NCI-H748 treated with DMSO at 0.1 percent for 48 hours (cell line): Measurements from ENCODE around the gene CRISP3.
"Not testable (repeated sequence)": the region's sequence is repeated elsewhere in the genome, so short reads cannot be mapped to it uniquely, and the experiment has no call there.

Experiments used
- DNase-seq: peaks from one replicate; lab custom pipeline; 2025; lab: John Stamatoyannopoulos, UW

CRISP3 gene

DNA sequence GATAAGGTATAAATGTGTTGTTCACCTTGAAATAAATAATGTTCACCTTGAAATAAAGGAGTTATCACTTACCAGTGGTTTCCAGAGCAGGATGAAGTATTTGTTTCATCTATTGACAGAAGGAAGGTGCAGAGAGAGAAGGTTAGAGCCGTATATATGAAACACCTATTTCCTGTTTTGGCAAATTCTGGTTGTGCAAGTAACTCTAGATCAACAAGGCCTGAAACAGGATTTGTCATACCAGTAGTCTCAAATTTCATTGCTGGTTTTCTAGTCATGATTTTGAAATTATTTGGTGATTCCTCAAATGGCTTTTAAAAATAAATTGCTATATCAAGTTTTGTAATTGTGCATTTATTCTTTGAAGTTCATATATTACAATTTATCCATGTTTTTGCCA lies at the start of gene CRISP3:
Gene CRISP3 (minus strand): TSS at position 130 of the 400 bp plus-strand sequence. CDS start 21 bp downstream, at position 109.
- peak; percentile 27 for DNase-seq

DNA sequence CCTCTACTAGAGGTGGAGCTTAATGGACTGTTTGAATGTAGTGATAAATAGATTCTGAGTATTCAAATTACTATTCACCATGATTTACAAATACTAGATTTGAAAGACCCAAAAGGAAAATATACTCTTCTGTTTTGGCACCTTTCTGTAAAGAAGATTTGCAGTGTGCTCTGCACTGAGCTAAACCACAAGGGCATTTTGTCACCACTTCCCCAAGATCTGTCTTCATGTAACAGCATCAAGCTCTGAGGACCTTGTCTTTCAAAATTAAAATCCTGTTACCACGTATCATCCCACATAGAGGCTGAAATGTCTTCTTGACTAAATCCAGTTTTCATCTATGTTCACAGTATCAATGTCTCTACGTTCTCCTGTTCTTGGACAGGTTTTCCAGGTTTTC lies 46.2 kb upstream of the CRISP3 start:
- DNase-seq: no peak

DNA sequence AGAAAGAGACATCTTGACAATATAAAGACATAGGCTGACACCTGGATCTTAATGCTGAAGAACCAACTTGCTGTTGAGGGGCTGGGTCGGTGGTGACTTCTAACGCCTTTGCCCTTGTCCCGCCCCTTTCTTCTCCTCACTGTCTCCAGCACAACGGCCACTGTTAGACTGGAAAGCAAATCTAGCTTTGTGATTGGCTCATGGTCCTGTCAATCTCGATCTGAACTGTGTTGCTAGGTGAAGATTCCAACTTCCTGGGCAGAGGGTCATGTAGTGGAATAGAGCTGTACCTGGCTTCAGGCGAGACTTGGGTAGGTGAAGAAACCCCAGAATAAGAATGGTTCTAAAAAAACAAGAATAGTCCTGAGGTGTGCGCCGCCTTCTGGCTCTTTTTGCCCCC lies 43.0 kb upstream of the CRISP3 start, which contains the start of gene PGK2:
Gene PGK2 (minus strand): TSS at position 110 of the 400 bp plus-strand sequence. CDS start 98 bp downstream, at position 12.
- DNase-seq: no peak

GRCh38 chr6:49784272-49784671 lies 40.1 kb upstream of the CRISP3 start:
- no peak for DNase-seq

GRCh38 chr6:49782725-49783124 lies 38.5 kb upstream of the CRISP3 start:
- DNase-seq: no peak

DNA sequence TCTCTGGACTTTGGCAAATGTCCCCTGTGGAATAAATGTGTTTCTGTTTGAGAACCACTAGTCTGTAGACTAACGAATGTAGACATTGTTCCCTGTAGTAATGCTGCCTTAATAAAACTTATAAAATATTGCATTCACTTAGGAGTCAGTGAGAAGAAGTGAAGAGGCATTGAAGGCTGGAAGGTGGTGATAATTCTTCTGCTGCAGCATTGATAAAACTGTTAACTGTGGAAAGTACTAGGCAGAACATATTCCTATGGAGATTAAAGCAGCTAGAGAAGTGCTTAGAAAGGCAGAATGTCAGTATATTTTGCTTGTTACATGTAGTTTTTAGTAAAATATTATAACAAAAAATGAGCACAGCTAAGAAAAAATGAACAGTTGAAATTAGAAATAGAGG lies 38.1 kb upstream of the CRISP3 start:
- no peak for DNase-seq

- DNase-seq: no peak
Observed at GRCh38 chr6:49776444-49776843, 32.3 kb upstream of the CRISP3 start.

DNA sequence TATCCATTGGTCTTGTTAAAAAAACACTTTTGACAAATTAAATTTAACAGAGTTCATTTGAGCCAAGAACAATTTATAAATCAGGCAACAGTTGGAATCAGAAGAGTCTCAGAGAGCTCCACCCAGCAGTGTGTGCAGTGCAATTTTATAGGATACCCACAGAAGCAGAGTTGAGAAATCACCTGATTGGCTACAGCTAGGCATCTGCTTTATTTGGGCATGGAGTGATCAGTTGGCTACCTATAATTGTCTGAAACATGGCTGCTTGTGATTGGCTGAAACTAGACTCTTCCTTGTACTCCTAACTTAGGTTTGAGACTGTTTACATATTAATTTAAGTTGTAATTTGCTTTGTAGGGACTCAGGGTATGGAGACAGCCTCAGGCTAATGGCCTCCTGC lies 30.9 kb upstream of the CRISP3 start:
- DNase-seq: no peak

GRCh38 chr6:49772285-49772684 lies 28.1 kb upstream of the CRISP3 start:
- no peak for DNase-seq

DNA sequence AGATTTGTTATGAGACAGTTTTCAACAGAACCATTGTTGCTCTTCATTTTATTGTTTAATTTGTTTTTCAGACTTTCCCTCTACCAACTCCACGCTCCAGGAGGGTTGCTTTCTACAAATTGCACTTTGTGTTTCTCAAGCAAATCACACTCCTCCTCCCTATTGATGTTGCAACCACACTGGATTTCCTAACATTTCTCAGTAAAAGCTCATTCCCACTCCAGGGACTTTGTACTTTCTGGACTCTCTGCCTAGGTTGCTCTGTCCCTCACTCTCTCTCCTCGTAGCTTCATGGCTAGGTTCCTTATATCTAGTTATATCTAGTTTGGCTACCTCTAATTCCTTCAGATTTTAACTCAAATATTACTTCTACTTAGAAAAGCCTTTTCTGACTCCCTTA lies 22.6 kb upstream of the CRISP3 start:
- DNase-seq: no peak

DNA sequence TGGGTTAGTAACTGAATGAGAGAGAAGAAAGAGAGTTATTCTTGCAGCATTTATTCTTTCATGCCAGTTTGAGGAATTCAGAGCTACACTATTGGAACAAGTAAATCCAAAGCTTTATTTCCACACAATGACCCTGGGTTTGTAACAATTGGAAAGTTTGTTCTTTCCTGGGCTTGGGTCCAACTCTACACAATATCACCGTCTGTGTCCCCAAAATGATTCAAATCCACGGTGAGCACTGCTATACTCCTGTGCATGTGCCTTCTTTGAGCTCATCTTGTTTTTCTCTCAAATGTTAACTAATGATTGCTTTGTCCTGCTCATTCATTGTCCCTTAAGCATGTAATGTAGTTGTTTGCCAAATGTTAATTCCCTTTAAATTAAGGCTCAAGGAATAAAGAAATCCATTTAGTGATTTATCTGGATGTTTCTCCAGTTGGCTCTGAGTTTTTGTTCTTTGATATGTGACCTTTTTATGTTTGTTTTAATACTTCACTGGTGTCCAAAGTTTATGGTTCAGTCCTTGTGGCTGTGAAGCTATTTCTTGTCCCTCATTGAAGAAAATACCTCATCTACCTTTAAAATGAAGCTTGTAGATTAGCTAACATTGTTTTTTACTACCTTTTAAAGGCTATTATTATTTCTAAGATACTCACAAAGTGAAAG lies 20.5 kb upstream of the CRISP3 start:
- no peak for DNase-seq

GRCh38 chr6:49743429-49743828 lies 759 bp downstream of the CRISP3 start:
- no peak for DNase-seq

DNA sequence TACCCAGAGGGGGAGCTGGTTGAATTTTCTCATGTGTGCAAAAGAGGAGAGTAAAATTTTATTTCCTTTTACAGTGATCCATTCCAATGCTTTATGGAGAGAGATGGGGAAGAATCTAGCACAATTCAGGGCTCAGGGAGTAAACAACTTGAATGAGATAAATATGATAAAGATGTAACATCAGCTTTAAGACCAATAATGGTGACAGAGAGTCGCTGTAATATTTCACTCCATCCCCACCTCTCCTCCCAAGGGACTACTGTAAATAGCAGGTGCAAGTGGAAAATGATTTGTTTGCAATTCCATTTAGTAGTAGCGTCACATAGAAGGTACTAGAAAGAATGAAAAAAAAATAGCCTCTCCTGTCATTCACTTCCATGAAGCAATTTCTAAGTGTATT lies 4.8 kb downstream of the CRISP3 start:
- DNase-seq: peak; percentile 89

DNA sequence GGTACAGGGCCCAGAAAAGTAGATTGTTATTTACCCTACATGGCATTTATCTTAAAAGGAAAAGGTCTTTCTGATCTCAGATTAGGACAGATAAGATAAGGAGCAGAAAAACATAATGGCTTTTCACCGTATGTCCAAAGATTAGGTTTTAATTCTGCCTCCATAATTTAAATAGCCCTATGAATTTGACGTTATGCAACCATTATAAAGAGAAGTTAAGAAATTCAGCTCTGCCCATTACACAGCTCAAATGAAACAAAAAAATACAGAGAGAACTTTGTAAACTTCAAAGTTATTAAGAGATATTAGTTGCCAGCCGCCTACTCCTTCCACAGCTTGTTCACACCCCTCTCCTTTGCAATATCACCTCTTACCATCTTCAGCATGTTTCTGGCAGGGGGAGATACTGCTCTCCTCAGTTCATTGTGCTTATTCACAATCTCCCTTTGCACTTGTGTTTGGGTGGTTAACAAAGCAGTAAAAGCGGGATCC lies 8.1 kb downstream of the CRISP3 start:
- no peak for DNase-seq

- no peak for DNase-seq
Observed at GRCh38 chr6:49733680-49734079, 10.5 kb downstream of the CRISP3 start.

- no peak for DNase-seq
Observed at GRCh38 chr6:49732781-49733180, 11.4 kb downstream of the CRISP3 start.

GRCh38 chr6:49730251-49730650 lies 13.9 kb downstream of the CRISP3 start:
- no peak for DNase-seq

DNA sequence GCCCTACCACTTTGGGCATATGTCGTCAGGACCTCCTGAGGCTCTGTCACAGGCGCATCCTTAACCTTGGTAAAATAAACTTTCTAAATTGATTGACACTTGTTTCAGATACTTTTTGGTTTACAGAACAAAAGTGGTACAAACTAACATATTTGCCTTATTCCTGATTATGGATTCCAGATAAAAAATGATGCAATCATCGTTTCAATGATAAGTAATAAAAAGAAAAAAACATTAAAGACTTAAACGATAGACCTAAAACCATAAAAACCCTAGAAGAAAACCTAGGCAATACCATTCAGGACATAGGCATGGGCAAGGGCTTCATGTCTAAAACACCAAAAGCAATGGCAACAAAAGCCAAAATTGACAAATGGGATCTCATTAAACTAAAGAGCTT lies 20.3 kb downstream of the CRISP3 start:
- not testable (repeated sequence) for DNase-seq

GRCh38 chr6:49721297-49721696 lies 22.9 kb downstream of the CRISP3 start:
- no peak for DNase-seq

- DNase-seq: no peak
Observed at GRCh38 chr6:49720372-49720771, 23.8 kb downstream of the CRISP3 start.

GRCh38 chr6:49713346-49713745 lies 30.8 kb downstream of the CRISP3 start, which contains the start of gene CRISP2:
Gene CRISP2, minus strand, starts transcription at chr6:49713543. Its CDS starts 4,347 bp downstream, at chr6:49709196.
- DNase-seq: no peak

DNA sequence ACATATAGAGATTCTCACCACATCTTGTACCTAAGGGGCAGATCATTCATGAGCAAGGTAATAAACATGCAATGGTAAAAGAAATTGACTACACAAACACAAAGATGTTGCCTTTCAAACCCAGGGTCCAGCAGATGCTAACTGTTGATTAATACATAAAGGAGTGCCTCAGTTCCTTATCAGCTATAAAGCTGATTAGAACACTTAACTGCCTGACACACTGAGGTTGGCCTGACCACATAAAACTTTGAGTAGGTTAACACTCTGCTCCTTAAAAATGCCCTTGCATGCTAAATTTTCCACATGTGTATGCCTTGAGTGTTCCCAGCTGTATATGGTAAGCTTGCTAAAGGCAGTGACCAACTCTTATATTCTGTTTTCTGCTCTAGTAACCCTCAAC lies 45.7 kb downstream of the CRISP3 start:
- no peak for DNase-seq

GRCh38 chr6:49693512-49693911 lies 50.7 kb downstream of the CRISP3 start:
- no peak for DNase-seq

GRCh38 chr6:49692534-49692933 lies 51.7 kb downstream of the CRISP3 start:
- DNase-seq: no peak
